Stimulated activated CD8-positive, alpha-beta memory T cell treated with anti-CD3 and anti-CD28 coated beads, Interleukin-12 subunit alpha, Interleukin-12 subunit beta, amount 100 ng/mL, for 1 hour (primary cell): ENCODE results near the gene CD300LF.
A peak's percentile ranks its signal among the peaks of the same experiment; 100 is the strongest.

ENCODE experiments used
- DNase-seq: peaks from one replicate; pipeline ENCODE4 v3.0.0-alpha.2; 2020; ENCODE audit warnings: low read depth

CD300LF gene

GRCh38 chr17:74686761-74687160, 26.0 kb downstream of the CD300LF start:
- no peak for DNase-seq

GRCh38 chr17:74682471-74683190, 30.1 kb downstream of the CD300LF start:
- DNase-seq, result no peak

- no peak for DNase-seq
These were observed 30.7 kb downstream of the CD300LF start for GRCh38 chr17:74682028-74682427.

GRCh38 chr17:74680941-74681340, 31.8 kb downstream of the CD300LF start:
- no peak for DNase-seq

GRCh38 chr17:74680213-74680612, 32.5 kb downstream of the CD300LF start:
- DNase-seq, result no peak

- no peak for DNase-seq
These were observed 33.3 kb downstream of the CD300LF start for GRCh38 chr17:74679374-74679773.

- no peak for DNase-seq
These were observed 34.2 kb downstream of the CD300LF start for GRCh38 chr17:74678541-74678940.

GRCh38 chr17:74677558-74678466, 34.9 kb downstream of the CD300LF start:
- DNase-seq, result no peak

GRCh38 chr17:74671031-74671771, 41.5 kb downstream of the CD300LF start:
- peak; percentile 45 for DNase-seq

GRCh38 chr17:74670329-74670728, 42.4 kb downstream of the CD300LF start:
- DNase-seq, result no peak

GRCh38 chr17:74663561-74663960, 49.2 kb downstream of the CD300LF start:
- no peak for DNase-seq

- DNase-seq, result no peak
These were observed 52.8 kb downstream of the CD300LF start for GRCh38 chr17:74659889-74660288.

GRCh38 chr17:74658620-74659019, 54.1 kb downstream of the CD300LF start:
- DNase-seq, result no peak

- DNase-seq, result no peak
These were observed 58.0 kb downstream of the CD300LF start for GRCh38 chr17:74654742-74655141.

GRCh38 chr17:74652020-74652419, 60.7 kb downstream of the CD300LF start:
- no peak for DNase-seq

- no peak for DNase-seq
These were observed 62.8 kb downstream of the CD300LF start for GRCh38 chr17:74649909-74650308.

GRCh38 chr17:74647871-74648672, 64.7 kb downstream of the CD300LF start:
- no peak for DNase-seq

GRCh38 chr17:74646231-74646630, 66.5 kb downstream of the CD300LF start:
- DNase-seq, result no peak

- DNase-seq, result no peak
These were observed 67.7 kb downstream of the CD300LF start for GRCh38 chr17:74645010-74645409.

GRCh38 chr17:74644419-74644818, 68.3 kb downstream of the CD300LF start:
- no peak for DNase-seq
